Upper lobe of left lung (tissue), 6 donors: ENCODE data around the gene CELF5. TPM values are rescaled to one million over a fixed set of nuclear protein-coding genes. Genes with fewer than 3 reads are reported as not detected.

Experiments
- ATAC-seq, 2 donors: fragments of 200-7000 bp; cut with Tn5 transposase; one replicate each; pipeline ENCODE4 v1.9.1; 2022; ENCODE audit warnings: mild to moderate bottlenecking in 2 of 2, moderate library complexity in 2 of 2; ENCODE audit not compliant: low FRiP score in 2 of 2
- DNase-seq, 2 donors: peaks; one replicate each; pipeline ENCODE4 v3.0.0-alpha.2; 2019 to 2020
- H3K27ac ChIP-seq, 4 donors: fragments of 200-600 bp; sonication (generic); one replicate each; pipeline ENCODE4 v1.5.1; 2016 to 2019
- H3K27me3 ChIP-seq, 4 donors: fragments of 200-600 bp; sonication (generic); one replicate each; pipeline ENCODE4 v1.5.1; 2017 to 2019
- H3K36me3 ChIP-seq, 4 donors: fragments of 200-600 bp; sonication (generic); one replicate each; pipeline ENCODE4 v1.5.1; 2016 to 2019
- H3K4me1 ChIP-seq, 4 donors: fragments of 200-600 bp; sonication (generic); one replicate each; pipeline ENCODE4 v1.5.1; 2018 to 2019
- H3K4me3 ChIP-seq, 4 donors: fragments of 200-600 bp; sonication (generic); one replicate each; pipeline ENCODE4 v1.5.1; 2017 to 2019; ENCODE audit warnings: mild to moderate bottlenecking in 2 of 4, moderate library complexity in 1 of 4
- H3K9me3 ChIP-seq, 4 donors: fragments of 200-600 bp; sonication (generic); one replicate each; pipeline ENCODE4 v1.5.1; 2018 to 2019
- CTCF ChIP-seq, 6 experiments: fragments of 450-650 bp in 4 of 6; fragments of 200-600 bp in 2 of 6; sonication (generic) in 2 of 6; IDR thresholded peaks; one replicate each; pipeline ENCODE4 v1.5.1; 2016 to 2019; ENCODE audit warnings: antibody characterized with exemption in 6 of 6
- EP300 ChIP-seq, 4 donors: sonication (generic); formaldehyde crosslinking; IDR thresholded peaks; one replicate each; pipeline ENCODE4 v1.5.1; 2017; ENCODE audit warnings: antibody characterized with exemption in 4 of 4, control low read depth in 2 of 4
- POLR2A ChIP-seq, 4 donors: fragments of 450-650 bp; IDR thresholded peaks; one replicate each; pipeline ENCODE4 v1.5.1; 2016 to 2017; ENCODE audit warnings: antibody characterized with exemption in 4 of 4, mild to moderate bottlenecking in 2 of 4
- POLR2AphosphoS5 ChIP-seq, 2 donors: sonication (generic); formaldehyde crosslinking; IDR thresholded peaks; one replicate each; pipeline ENCODE4 v1.5.1; 2017; ENCODE audit warnings: antibody characterized with exemption in 2 of 2
- WGBS, 2 donors: methylation state at CpG; one replicate each; pipeline ENCODE4 v1.1.5; 2017 to 2018; 5-methylcytosine and 5-hydroxymethylcytosine counted together
- total RNA-seq, 6 donors: library from RNA; depleted of rRNA in 4 of 6; stranded (reverse); fragments of >200 nt in 4 of 6; gene quantifications; one replicate each; pipeline versions ENCODE4 v1.1.0 to v1.2.1, GENCODE V29; 2016 to 2021
- donor health status: DM: no; HTN: no; CAD: no; lungs with moderate emphysema.
- donor health status: DM: no; HTN: yes; CAD: no; lungs with severe emphysema.

Gene CELF5
- total RNA-seq, 6 donors from 2014 or later: 0.49 to 0.76 TPM; not detected in 4

- no peaks in the 10 kb centered on the region for H3K27me3 ChIP-seq
- H3K9me3 ChIP-seq: no peaks in the 10 kb centered on the region
- no peak for TF ChIP-seq POLR2A (IDR thresholded peaks at IDR 0.05)
- TF ChIP-seq POLR2AphosphoS5 (IDR thresholded peaks at IDR 0.05): no peak
- TF ChIP-seq CTCF (IDR thresholded peaks at IDR 0.05): no peak
- no peak for TF ChIP-seq EP300 (IDR thresholded peaks at IDR 0.05)
- H3K4me3 ChIP-seq: no peak overlapping the region
- no peaks in the 10 kb centered on the region for H3K36me3 ChIP-seq
- H3K27ac ChIP-seq: no peak overlapping the region
- ATAC-seq: no peak
- 89 to 93% methylated on average over 8 to 9 of the region's 9 CpGs for WGBS, 2 donors
- H3K4me1 ChIP-seq: no peaks in the 10 kb centered on the region
- no peak for DNase-seq
Measured at GRCh38 chr19:3245050-3245449, 20.6 kb downstream of the CELF5 start.

- no peak for ATAC-seq
- H3K27me3 ChIP-seq: no peaks in the 10 kb centered on the region
- H3K4me1 ChIP-seq: no peaks in the 10 kb centered on the region
- DNase-seq: no peak
- H3K4me3 ChIP-seq: no peak overlapping the region
- peaks cover 0 to 9% (median 5%) of the 10 kb centered on the region in 4 donors for H3K9me3 ChIP-seq
- 33 to 52% methylated on average over 7 to 14 of the region's 14 CpGs for WGBS, 2 donors
- no peak overlapping the region for H3K27ac ChIP-seq
- TF ChIP-seq EP300 (IDR thresholded peaks at IDR 0.05): no peak
- TF ChIP-seq POLR2A (IDR thresholded peaks at IDR 0.05): no peak
- no peak for TF ChIP-seq CTCF (IDR thresholded peaks at IDR 0.05)
- no peak for TF ChIP-seq POLR2AphosphoS5 (IDR thresholded peaks at IDR 0.05)
- H3K36me3 ChIP-seq: no peaks in the 10 kb centered on the region
Measured at GRCh38 chr19:3248728-3249326, 24.4 kb downstream of the CELF5 start.

GRCh38 chr19:3249408-3249807 is 24.9 kb downstream of the CELF5 start:
- Histone ChIP-seq H3K27ac (no peak overlapping the region), H3K9me3 (peaks cover 0 to 9% (median 5%) of the 10 kb centered on the region in 4 donors), H3K36me3 (no peaks in the 10 kb centered on the region), H3K4me3 (no peak overlapping the region), H3K27me3 (no peaks in the 10 kb centered on the region), H3K4me1 (no peaks in the 10 kb centered on the region)
- DNase-seq (no peak), ATAC-seq (peak in 1 of 2 donors; percentile 26)
- no peak for TF ChIP-seq POLR2AphosphoS5 (IDR thresholded peaks at IDR 0.05)
- TF ChIP-seq EP300 (IDR thresholded peaks at IDR 0.05): no peak
- no peak for TF ChIP-seq POLR2A (IDR thresholded peaks at IDR 0.05)
- TF ChIP-seq CTCF (IDR thresholded peaks at IDR 0.05): no peak
- 68 to 82% methylated on average over 9 to 10 of the region's 10 CpGs for WGBS, 2 donors

GRCh38 chr19:3250675-3251074 is 26.2 kb downstream of the CELF5 start:
- no peak overlapping the region for H3K4me3 ChIP-seq
- H3K27me3 ChIP-seq: no peaks in the 10 kb centered on the region
- no peak for TF ChIP-seq POLR2A (IDR thresholded peaks at IDR 0.05)
- TF ChIP-seq EP300 (IDR thresholded peaks at IDR 0.05): no peak
- TF ChIP-seq CTCF (IDR thresholded peaks at IDR 0.05): peak in 5 of 6 experiments; percentile 47 to 57 (median 50)
- no peak for TF ChIP-seq POLR2AphosphoS5 (IDR thresholded peaks at IDR 0.05)
- ATAC-seq (peak in 1 of 2 donors; percentile 56), DNase-seq (no peak)
- WGBS, 2 donors: 70 to 95% methylated on average over 4 to 5 of the region's 7 CpGs
- no peaks in the 10 kb centered on the region for H3K4me1 ChIP-seq
- no peaks in the 10 kb centered on the region for H3K36me3 ChIP-seq
- H3K9me3 ChIP-seq: peaks cover 0 to 9% (median 5%) of the 10 kb centered on the region in 4 donors
- H3K27ac ChIP-seq: no peak overlapping the region

- TF ChIP-seq EP300 (IDR thresholded peaks at IDR 0.05) (no peak), POLR2A (IDR thresholded peaks at IDR 0.05) (no peak), POLR2AphosphoS5 (IDR thresholded peaks at IDR 0.05) (no peak), CTCF (IDR thresholded peaks at IDR 0.05) (no peak)
- DNase-seq: no peak
- Histone ChIP-seq H3K27ac (no peak overlapping the region), H3K9me3 (peaks cover 0 to 9% (median 5%) of the 10 kb centered on the region in 4 donors), H3K4me1 (no peaks in the 10 kb centered on the region), H3K36me3 (no peaks in the 10 kb centered on the region), H3K27me3 (no peaks in the 10 kb centered on the region), H3K4me3 (no peak overlapping the region)
- ATAC-seq: no peak
- 80 to 85% methylated on average over 8 of the region's 8 CpGs for WGBS, 2 donors
Measured at GRCh38 chr19:3251229-3251628, 26.8 kb downstream of the CELF5 start.
